K562 (cell line): Measurements from ENCODE around the gene FIBP. TPM values are rescaled to one million over a fixed set of nuclear protein-coding genes. Genes with fewer than 3 reads are reported as not detected.

Experiments used
- CBX1 ChIP-seq: sonication (generic); IDR thresholded peaks from 2 replicates; pipeline ENCODE4 v1.6.1; 2016; ENCODE audit warnings: antibody characterized with exemption, low read depth, mild to moderate bottlenecking
- COPS2 ChIP-seq: fragments of 450-650 bp; conservative IDR thresholded peaks from 2 replicates; pipeline ENCODE4 v1.6.1; 2016; ENCODE audit warnings: mild to moderate bottlenecking, moderate library complexity
- CREB1 ChIP-seq, 2 experiments: sonication (generic) in 1 of 2; formaldehyde crosslinking in 1 of 2; IDR thresholded peaks; 2 replicates each; pipeline versions ENCODE4 v1.6.1 to v1.8.0; 2012 to 2022; ENCODE audit warnings: inconsistent platforms in 1 of 2, mild to moderate bottlenecking in 1 of 2, missing genetic modification reagents in 1 of 2, moderate library complexity in 1 of 2
- DACH1 ChIP-seq: fragments of 450-650 bp; IDR thresholded peaks from 2 replicates; pipeline ENCODE4 v1.6.1; 2018; ENCODE audit not compliant: partially characterized antibody
- HDGF ChIP-seq: fragments of 450-650 bp; IDR thresholded peaks from 2 replicates; pipeline ENCODE4 v1.6.1; 2016
- MAFG ChIP-seq: fragments of 450-650 bp; conservative IDR thresholded peaks from 2 replicates; pipeline ENCODE4 v1.6.1; 2016; ENCODE audit warnings: missing genetic modification characterization, missing compliant biosample characterization
- RB1 ChIP-seq: fragments of 450-650 bp; IDR thresholded peaks from 2 replicates; pipeline ENCODE4 v1.6.1; 2017; ENCODE audit warnings: low read depth, mild to moderate bottlenecking
- RBM15 ChIP-seq: fragments of 200-400 bp; formaldehyde crosslinking; IDR thresholded peaks from 2 replicates; pipeline ENCODE4 v1.6.1; 2018; ENCODE audit warnings: mild to moderate bottlenecking, low read length, moderate library complexity; ENCODE audit not compliant: insufficient read depth
- SAP30 ChIP-seq: fragments of 200-600 bp; sonication (generic); IDR thresholded peaks from 2 replicates; pipeline ENCODE4 v1.6.1; 2012; ENCODE audit warnings: borderline replicate concordance, low read depth, mild to moderate bottlenecking, moderate library complexity, low read length, control low read depth, inconsistent platforms; ENCODE audit not compliant: insufficient read depth, poor library complexity, severe bottlenecking
- SMAD1 ChIP-seq: fragments of 150-350 bp; IDR thresholded peaks from 2 replicates; pipeline ENCODE4 v1.6.1; 2014; ENCODE audit warnings: low read length, low read depth; ENCODE audit not compliant: partially characterized antibody
- SNRNP70 ChIP-seq: fragments of 200-400 bp; formaldehyde crosslinking; optimal IDR thresholded peaks from 2 replicates; pipeline ENCODE3; 2017; ENCODE audit warnings: low read depth, low read length
- SUPT5H ChIP-seq: fragments of 450-650 bp; IDR thresholded peaks from 2 replicates; pipeline ENCODE4 v1.6.1; 2016
- U2AF2 ChIP-seq: fragments of 200-400 bp; formaldehyde crosslinking; optimal IDR thresholded peaks from 2 replicates; pipeline ENCODE3; 2017; ENCODE audit warnings: low read depth, mild to moderate bottlenecking, low read length
- ZNF146 ChIP-seq: IDR thresholded peaks from one replicate; pipeline ENCODE4 v1.6.1; 2018; ENCODE audit warnings: missing compliant biosample characterization; ENCODE audit not compliant: unreplicated experiment
- ZNF431 ChIP-seq: sonication (generic); formaldehyde crosslinking; IDR thresholded peaks from 2 replicates; pipeline ENCODE4 v1.8.0; 2022; ENCODE audit warnings: mild to moderate bottlenecking, missing genetic modification reagents
- ZNF75A ChIP-seq: fragments of 450-650 bp; formaldehyde crosslinking; IDR thresholded peaks from 2 replicates; pipeline ENCODE4 v1.4.0; 2020; ENCODE audit warnings: mild to moderate bottlenecking
- polyA plus RNA-seq, 8 experiments: library from polyadenylated mRNA; depleted of rRNA in 4 of 8; stranded (reverse) in 5 of 8; unstranded in 3 of 8; fragments of >200 nt; fragmentation: Nextera tagmentation in 2 of 8; fragmentation: Illumina TruSeq in 1 of 8; extraction: Ambion mirVana in 2 of 8; extraction: Trizol in 1 of 8; gene quantifications; 2 replicates each; pipeline versions ENCODE4 v1.2.1 to v1.2.3, GENCODE V29; 2011 to 2014; ENCODE audit warnings: inconsistent platforms in 1 of 8, missing spikeins in 1 of 8
- total RNA-seq, 7 experiments: library from RNA; depleted of rRNA in 6 of 7; stranded (reverse); fragments of >200 nt in 6 of 7; fragmentation: Illumina TruSeq in 2 of 7; extraction: Trizol in 2 of 7; gene quantifications; 2 replicates each; pipeline versions ENCODE4 v1.2.1 to v1.2.3, GENCODE V29; 2011 to 2021; ENCODE audit warnings: low replicate concordance in 1 of 7
- TF ChIP-seq, protein P1 (sequence below): fragments of 250-450 bp; sonication (Bioruptor Pico); IDR thresholded peaks from 2 replicates; pipeline ENCODE4 v1.4.0; 2020
- TF ChIP-seq, protein P2 (sequence below): fragments of 450-650 bp; conservative IDR thresholded peaks from 2 replicates; pipeline ENCODE4 v1.6.1; 2016; ENCODE audit warnings: missing genetic modification characterization, low read depth, mild to moderate bottlenecking, control low read depth, missing compliant biosample characterization
- TF ChIP-seq, protein P3 (sequence below): fragments of 450-650 bp; formaldehyde crosslinking; IDR thresholded peaks from 2 replicates; pipeline ENCODE4 v1.4.0; 2020; ENCODE audit warnings: mild to moderate bottlenecking
- TF ChIP-seq, protein P4 (sequence below): fragments of 450-650 bp; IDR thresholded peaks from one replicate; pipeline ENCODE4 v1.6.1; 2018; ENCODE audit warnings: mild to moderate bottlenecking, moderate library complexity; ENCODE audit not compliant: partially characterized antibody
- TF ChIP-seq, protein P5 (sequence below): sonication (generic); formaldehyde crosslinking; IDR thresholded peaks from 2 replicates; pipeline ENCODE4 v1.8.0; 2022; ENCODE audit warnings: missing genetic modification reagents, mild to moderate bottlenecking, moderate library complexity, borderline replicate concordance

FIBP gene
- total and polyA plus RNA-seq, 9 of the 15 experiments (the other 6 are each of a cell fraction or from before 2014, with no cell fraction given): 41.2 to 79.2 (median 48.6) TPM

- TF ChIP-seq, protein P1, sequence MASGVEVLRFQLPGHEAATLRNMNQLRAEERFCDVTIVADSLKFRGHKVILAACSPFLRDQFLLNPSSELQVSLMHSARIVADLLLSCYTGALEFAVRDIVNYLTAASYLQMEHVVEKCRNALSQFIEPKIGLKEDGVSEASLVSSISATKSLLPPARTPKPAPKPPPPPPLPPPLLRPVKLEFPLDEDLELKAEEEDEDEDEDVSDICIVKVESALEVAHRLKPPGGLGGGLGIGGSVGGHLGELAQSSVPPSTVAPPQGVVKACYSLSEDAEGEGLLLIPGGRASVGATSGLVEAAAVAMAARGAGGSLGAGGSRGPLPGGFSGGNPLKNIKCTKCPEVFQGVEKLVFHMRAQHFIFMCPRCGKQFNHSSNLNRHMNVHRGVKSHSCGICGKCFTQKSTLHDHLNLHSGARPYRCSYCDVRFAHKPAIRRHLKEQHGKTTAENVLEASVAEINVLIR (CRISPR knock-in tag): no peak; the same call in 1 of the 2 replicates
- peak; percentile 68 for TF ChIP-seq CREB1 (IDR thresholded peaks at IDR 0.05)
- TF ChIP-seq CREB1 (CRISPR knock-in tag; IDR thresholded peaks at IDR 0.05): no peak; the same call in 1 of the 2 replicates
- TF ChIP-seq ZNF75A (CRISPR knock-in tag): 0 out of 2 replicates have a peak, but pooled peaks have one; percentile 22
- no peak for TF ChIP-seq DACH1
- TF ChIP-seq, protein P2, sequence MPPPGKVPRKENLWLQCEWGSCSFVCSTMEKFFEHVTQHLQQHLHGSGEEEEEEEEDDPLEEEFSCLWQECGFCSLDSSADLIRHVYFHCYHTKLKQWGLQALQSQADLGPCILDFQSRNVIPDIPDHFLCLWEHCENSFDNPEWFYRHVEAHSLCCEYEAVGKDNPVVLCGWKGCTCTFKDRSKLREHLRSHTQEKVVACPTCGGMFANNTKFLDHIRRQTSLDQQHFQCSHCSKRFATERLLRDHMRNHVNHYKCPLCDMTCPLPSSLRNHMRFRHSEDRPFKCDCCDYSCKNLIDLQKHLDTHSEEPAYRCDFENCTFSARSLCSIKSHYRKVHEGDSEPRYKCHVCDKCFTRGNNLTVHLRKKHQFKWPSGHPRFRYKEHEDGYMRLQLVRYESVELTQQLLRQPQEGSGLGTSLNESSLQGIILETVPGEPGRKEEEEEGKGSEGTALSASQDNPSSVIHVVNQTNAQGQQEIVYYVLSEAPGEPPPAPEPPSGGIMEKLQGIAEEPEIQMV: no peak
- TF ChIP-seq SUPT5H: peak; percentile 54
- TF ChIP-seq, protein P3, sequence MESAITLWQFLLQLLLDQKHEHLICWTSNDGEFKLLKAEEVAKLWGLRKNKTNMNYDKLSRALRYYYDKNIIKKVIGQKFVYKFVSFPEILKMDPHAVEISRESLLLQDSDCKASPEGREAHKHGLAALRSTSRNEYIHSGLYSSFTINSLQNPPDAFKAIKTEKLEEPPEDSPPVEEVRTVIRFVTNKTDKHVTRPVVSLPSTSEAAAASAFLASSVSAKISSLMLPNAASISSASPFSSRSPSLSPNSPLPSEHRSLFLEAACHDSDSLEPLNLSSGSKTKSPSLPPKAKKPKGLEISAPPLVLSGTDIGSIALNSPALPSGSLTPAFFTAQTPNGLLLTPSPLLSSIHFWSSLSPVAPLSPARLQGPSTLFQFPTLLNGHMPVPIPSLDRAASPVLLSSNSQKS (CRISPR knock-in tag): peak; percentile 53; the same call in 1 of the 2 replicates
- no peak for TF ChIP-seq HDGF
- TF ChIP-seq RB1: peak; percentile 79; the same call in 1 of the 2 replicates
- TF ChIP-seq RBM15: no peak
- TF ChIP-seq SNRNP70: no peak
- TF ChIP-seq, protein P4, sequence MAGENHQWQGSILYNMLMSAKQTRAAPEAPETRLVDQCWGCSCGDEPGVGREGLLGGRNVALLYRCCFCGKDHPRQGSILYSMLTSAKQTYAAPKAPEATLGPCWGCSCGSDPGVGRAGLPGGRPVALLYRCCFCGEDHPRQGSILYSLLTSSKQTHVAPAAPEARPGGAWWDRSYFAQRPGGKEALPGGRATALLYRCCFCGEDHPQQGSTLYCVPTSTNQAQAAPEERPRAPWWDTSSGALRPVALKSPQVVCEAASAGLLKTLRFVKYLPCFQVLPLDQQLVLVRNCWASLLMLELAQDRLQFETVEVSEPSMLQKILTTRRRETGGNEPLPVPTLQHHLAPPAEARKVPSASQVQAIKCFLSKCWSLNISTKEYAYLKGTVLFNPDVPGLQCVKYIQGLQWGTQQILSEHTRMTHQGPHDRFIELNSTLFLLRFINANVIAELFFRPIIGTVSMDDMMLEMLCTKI: no peak
- no peak for TF ChIP-seq ZNF431
- TF ChIP-seq CBX1: peak; percentile 77
- TF ChIP-seq MAFG (tag): no peak
- peak; percentile 86 for TF ChIP-seq SAP30
- no peak for TF ChIP-seq COPS2
- TF ChIP-seq U2AF2: no peak
- no peak for TF ChIP-seq ZNF146 (CRISPR knock-in tag)
- TF ChIP-seq SMAD1: no peak
- TF ChIP-seq, protein P5, sequence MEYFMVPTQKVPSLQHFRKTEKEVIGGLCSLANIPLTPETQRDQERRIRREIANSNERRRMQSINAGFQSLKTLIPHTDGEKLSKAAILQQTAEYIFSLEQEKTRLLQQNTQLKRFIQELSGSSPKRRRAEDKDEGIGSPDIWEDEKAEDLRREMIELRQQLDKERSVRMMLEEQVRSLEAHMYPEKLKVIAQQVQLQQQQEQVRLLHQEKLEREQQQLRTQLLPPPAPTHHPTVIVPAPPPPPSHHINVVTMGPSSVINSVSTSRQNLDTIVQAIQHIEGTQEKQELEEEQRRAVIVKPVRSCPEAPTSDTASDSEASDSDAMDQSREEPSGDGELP (CRISPR knock-in tag): no peak; the same call in 1 of the 2 replicates
These were observed 2.3 kb upstream of the FIBP start, which contains the start of gene CCDC85B (continued) for GRCh38 chr11:65890324-65891218.
